Measurements from ENCODE around the gene LIPI.
"Not testable (repeated sequence)": the region's sequence is repeated elsewhere in the genome, so short reads cannot be mapped to it uniquely, and the experiment has no call there.

The LIPI gene

GRCh38 chr21:14070049-14070893 is 140.5 kb downstream of the LIPI start:
- H3K36me3 ChIP-seq (ENCODE audit: insufficient read depth) = no peaks in the 10 kb centered on the region
- no peak overlapping the region for H2AFZ ChIP-seq (ENCODE audit: low read depth)
- TF ChIP-seq CTCF (conservative IDR thresholded peaks at IDR 0.05; ENCODE audit: low read depth, low read length) = no peak
- H3K4me3 ChIP-seq (IDR thresholded peaks at IDR 0.05; ENCODE audit: insufficient read depth, low read depth, low read length) = no peak overlapping the region
- H3K27ac ChIP-seq = no peak overlapping the region
- H3K79me2 ChIP-seq (ENCODE audit: insufficient read depth, low read depth) = no peaks in the 10 kb centered on the region
- H3K9ac ChIP-seq = no peak overlapping the region
- no peaks in the 10 kb centered on the region for H4K20me1 ChIP-seq (ENCODE audit: insufficient read depth)
- no peaks in the 10 kb centered on the region for H3K4me1 ChIP-seq (ENCODE audit: low read depth, poor library complexity, severe bottlenecking)
- no peaks in the 10 kb centered on the region for H3K27me3 ChIP-seq (ENCODE audit: insufficient read depth, low read depth)
- no peak overlapping the region for H3K4me2 ChIP-seq

- Histone ChIP-seq H3K36me3 (ENCODE audit: insufficient read depth) (no peaks in the 10 kb centered on the region), H4K20me1 (ENCODE audit: insufficient read depth) (no peaks in the 10 kb centered on the region), H3K4me2 (no peak overlapping the region), H3K4me1 (ENCODE audit: low read depth, poor library complexity, severe bottlenecking) (no peaks in the 10 kb centered on the region), H3K27ac (no peak overlapping the region), H3K79me2 (ENCODE audit: insufficient read depth, low read depth) (no peaks in the 10 kb centered on the region), H2AFZ (ENCODE audit: low read depth) (no peak overlapping the region), H3K9ac (no peak overlapping the region), H3K4me3 (IDR thresholded peaks at IDR 0.05; ENCODE audit: insufficient read depth, low read depth, low read length) (no peak overlapping the region), H3K27me3 (ENCODE audit: insufficient read depth, low read depth) (no peaks in the 10 kb centered on the region)
- TF ChIP-seq CTCF (conservative IDR thresholded peaks at IDR 0.05; ENCODE audit: low read depth, low read length) = no peak
These were observed 146.5 kb downstream of the LIPI start for GRCh38 chr21:14064296-14064645.

- not testable (repeated sequence) for H3K4me3 ChIP-seq (IDR thresholded peaks at IDR 0.05; ENCODE audit: insufficient read depth, low read depth, low read length); H4K20me1 ChIP-seq (ENCODE audit: insufficient read depth); H3K4me2 ChIP-seq; H2AFZ ChIP-seq (ENCODE audit: low read depth); H3K36me3 ChIP-seq (ENCODE audit: insufficient read depth); H3K4me1 ChIP-seq (ENCODE audit: low read depth, poor library complexity, severe bottlenecking); H3K79me2 ChIP-seq (ENCODE audit: insufficient read depth, low read depth); H3K27ac ChIP-seq; H3K9ac ChIP-seq; H3K27me3 ChIP-seq (ENCODE audit: insufficient read depth, low read depth)
These were observed 147.0 kb downstream of the LIPI start for GRCh38 chr21:14063620-14064295.

- H2AFZ ChIP-seq (ENCODE audit: low read depth); H4K20me1 ChIP-seq (ENCODE audit: insufficient read depth); H3K27ac ChIP-seq; H3K36me3 ChIP-seq (ENCODE audit: insufficient read depth); H3K9ac ChIP-seq; H3K4me2 ChIP-seq; H3K79me2 ChIP-seq (ENCODE audit: insufficient read depth, low read depth); H3K27me3 ChIP-seq (ENCODE audit: insufficient read depth, low read depth); H3K4me1 ChIP-seq (ENCODE audit: low read depth, poor library complexity, severe bottlenecking); H3K4me3 ChIP-seq (IDR thresholded peaks at IDR 0.05; ENCODE audit: insufficient read depth, low read depth, low read length): not testable (repeated sequence)
These were observed 148.1 kb downstream of the LIPI start for GRCh38 chr21:14062684-14063083.

- H3K4me2 ChIP-seq; H4K20me1 ChIP-seq (ENCODE audit: insufficient read depth); H3K27ac ChIP-seq; H3K9ac ChIP-seq; H3K36me3 ChIP-seq (ENCODE audit: insufficient read depth); H2AFZ ChIP-seq (ENCODE audit: low read depth); H3K27me3 ChIP-seq (ENCODE audit: insufficient read depth, low read depth); H3K4me1 ChIP-seq (ENCODE audit: low read depth, poor library complexity, severe bottlenecking); H3K79me2 ChIP-seq (ENCODE audit: insufficient read depth, low read depth); H3K4me3 ChIP-seq (IDR thresholded peaks at IDR 0.05; ENCODE audit: insufficient read depth, low read depth, low read length): not testable (repeated sequence)
These were observed 148.9 kb downstream of the LIPI start for GRCh38 chr21:14061820-14062219.

- H3K9ac ChIP-seq; H3K4me1 ChIP-seq (ENCODE audit: low read depth, poor library complexity, severe bottlenecking); H2AFZ ChIP-seq (ENCODE audit: low read depth); H3K4me3 ChIP-seq (IDR thresholded peaks at IDR 0.05; ENCODE audit: insufficient read depth, low read depth, low read length); H4K20me1 ChIP-seq (ENCODE audit: insufficient read depth); H3K36me3 ChIP-seq (ENCODE audit: insufficient read depth); H3K27me3 ChIP-seq (ENCODE audit: insufficient read depth, low read depth); H3K79me2 ChIP-seq (ENCODE audit: insufficient read depth, low read depth); H3K27ac ChIP-seq; H3K4me2 ChIP-seq: not testable (repeated sequence)
These were observed 151.6 kb downstream of the LIPI start for GRCh38 chr21:14058995-14059627.
